Measurements from ENCODE around the gene ADCK2.
"Not testable (repeated sequence)": the region's sequence is repeated elsewhere in the genome, so short reads cannot be mapped to it uniquely, and the experiment has no call there.

The ADCK2 gene

DNA sequence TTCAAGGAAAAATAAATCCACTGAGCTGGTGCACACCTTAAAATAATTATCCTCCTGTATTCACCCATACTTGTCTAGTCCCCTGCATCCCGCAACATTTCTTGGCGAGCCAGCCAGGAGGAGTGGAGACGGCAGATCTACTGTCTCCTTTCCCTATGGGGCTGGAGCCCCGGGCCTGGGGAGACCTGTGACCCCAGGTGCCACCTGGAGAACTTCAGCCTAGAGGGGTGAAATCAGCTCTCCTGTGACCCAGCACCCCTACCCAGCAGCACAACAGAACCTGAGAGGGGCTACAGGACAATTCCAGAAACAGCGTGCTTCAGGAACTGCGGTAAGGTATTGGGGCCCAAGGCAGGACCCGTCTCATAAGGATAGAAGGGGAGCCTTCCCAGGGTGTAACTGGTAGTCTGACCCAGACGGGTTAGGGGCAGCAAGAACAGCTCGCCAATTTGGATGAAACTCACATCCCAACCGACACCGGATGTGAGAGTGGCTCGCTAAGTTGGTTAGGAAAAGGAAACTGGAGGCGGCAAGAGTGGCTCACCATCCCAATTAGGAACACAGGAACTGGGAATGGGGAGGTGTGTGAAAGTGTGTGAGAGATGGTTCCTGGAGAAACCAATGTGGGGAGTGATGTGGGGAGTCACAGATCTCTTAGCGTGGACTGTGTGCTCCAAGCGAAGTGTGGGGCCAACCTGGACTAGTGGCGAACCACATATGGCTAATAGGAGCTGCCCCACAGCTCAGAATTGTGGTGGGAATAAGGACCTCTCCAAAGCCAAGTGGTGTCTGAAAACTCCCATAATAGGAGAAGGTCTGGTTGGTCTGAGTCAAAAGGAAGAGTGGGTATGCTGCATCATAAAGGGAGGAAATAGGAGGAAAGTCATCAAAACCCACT, 17.0 kb upstream of the ADCK2 start:
- DNase-seq, result no peak
- H3K27me3 Mint-ChIP-seq, result peaks cover 2% of the 10 kb centered on the region
- H3K27ac Mint-ChIP-seq, result no peak overlapping the region

DNA sequence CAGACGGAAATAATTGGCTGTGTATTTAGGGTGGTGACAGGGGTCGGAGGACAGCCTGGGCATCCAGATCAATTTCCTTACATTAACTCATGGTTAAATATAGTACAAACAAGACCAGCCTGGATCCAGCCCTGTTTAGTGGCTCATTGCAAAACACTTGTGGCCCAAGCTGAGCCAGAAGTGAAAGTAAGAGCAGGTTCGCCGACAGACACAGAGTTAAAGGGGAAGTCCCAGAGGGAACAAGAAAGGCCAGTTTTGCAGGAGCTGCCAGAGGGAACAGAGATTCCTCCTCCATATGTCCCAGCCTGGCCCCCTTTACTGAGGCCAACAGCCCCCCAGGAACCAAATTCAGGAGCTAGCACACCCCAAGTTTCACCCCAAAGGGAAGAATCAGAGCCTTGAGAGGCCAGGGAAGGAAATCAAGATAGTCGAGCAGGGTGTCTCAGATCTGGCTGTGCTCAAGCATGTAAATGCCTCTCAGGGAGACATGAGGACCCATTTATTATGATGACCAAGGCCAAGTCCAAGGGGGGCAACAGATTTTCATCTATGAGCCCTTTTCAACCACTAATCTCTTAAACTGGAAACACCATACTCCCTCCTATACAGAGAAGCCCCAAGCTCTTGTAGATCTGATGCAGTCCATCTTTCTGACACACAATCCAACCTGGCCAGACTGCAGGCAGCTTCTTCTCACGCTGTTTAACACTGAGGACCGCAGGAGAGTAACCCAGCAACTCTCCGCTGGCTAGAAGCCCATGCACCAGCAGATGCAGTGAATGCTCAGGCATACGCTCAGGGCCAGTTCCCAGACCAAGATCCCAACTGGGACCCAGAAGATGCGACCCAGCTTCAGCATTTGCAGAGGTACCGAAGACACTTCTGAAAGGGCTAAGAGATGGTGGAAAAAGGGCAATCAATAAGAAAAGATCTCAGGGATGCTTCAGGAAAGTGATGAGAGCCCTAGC, 15.9 kb upstream of the ADCK2 start:
- peak overlapping the region; percentile 65 for H3K4me3 Mint-ChIP-seq
- H3K27me3 Mint-ChIP-seq, result peaks cover 2% of the 10 kb centered on the region
- ATAC-seq (peak; percentile 86), DNase-seq (peak; percentile 30)
- H3K36me3 Mint-ChIP-seq (ENCODE audit: low read depth), result no peaks in the 10 kb centered on the region
- peak overlapping the region; percentile 17 for H3K27ac Mint-ChIP-seq
- H3K9me3 Mint-ChIP-seq, result no peaks in the 10 kb centered on the region
- peaks cover 16% of the 10 kb centered on the region for H3K4me1 Mint-ChIP-seq

More for the DNA sequence above, 17.0 kb upstream of the ADCK2 start:
- Mint-ChIP-seq H3K4me3 (peak overlapping the region; percentile 65), H3K4me1 (peaks cover 16% of the 10 kb centered on the region), H3K36me3 (ENCODE audit: low read depth) (no peaks in the 10 kb centered on the region), H3K9me3 (no peaks in the 10 kb centered on the region)
- no peak for ATAC-seq

GRCh38 chr7:140657891-140658290, 14.9 kb upstream of the ADCK2 start:
- Mint-ChIP-seq H3K4me3 (no peak overlapping the region), H3K27me3 (peaks cover 2% of the 10 kb centered on the region), H3K36me3 (ENCODE audit: low read depth) (no peaks in the 10 kb centered on the region), H3K9me3 (no peaks in the 10 kb centered on the region), H3K27ac (no peak overlapping the region), H3K4me1 (peaks cover 16% of the 10 kb centered on the region)
- DNase-seq (no peak), ATAC-seq (no peak)

- H3K4me1 Mint-ChIP-seq, result peaks cover 14% of the 10 kb centered on the region
- peaks cover 2% of the 10 kb centered on the region for H3K27me3 Mint-ChIP-seq
- no peak for DNase-seq
- no peak overlapping the region for H3K4me3 Mint-ChIP-seq
- H3K9me3 Mint-ChIP-seq, result no peaks in the 10 kb centered on the region
- no peak for ATAC-seq
- H3K36me3 Mint-ChIP-seq (ENCODE audit: low read depth), result no peaks in the 10 kb centered on the region
- H3K27ac Mint-ChIP-seq, result no peak overlapping the region
Measured at GRCh38 chr7:140659856-140660255, 12.9 kb upstream of the ADCK2 start.

DNA sequence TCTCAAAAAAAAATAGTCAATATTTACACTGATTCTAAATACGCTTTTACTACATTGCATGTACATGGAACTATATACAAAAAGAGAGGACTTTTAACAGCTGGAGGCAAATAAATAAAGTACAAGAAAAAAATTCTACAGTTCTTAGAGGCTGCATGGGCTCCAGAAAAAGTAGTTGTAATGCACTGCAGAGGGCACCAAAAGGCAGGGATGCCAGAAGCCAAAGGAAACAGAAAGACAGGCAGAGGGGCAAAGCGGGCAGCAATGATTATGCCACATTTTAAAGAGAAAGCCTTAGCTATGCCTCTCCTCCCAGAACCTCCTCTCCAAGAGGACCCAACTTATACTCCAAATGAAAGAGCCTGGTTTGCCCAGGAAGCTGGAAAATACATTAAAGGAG, 11.6 kb upstream of the ADCK2 start:
- Mint-ChIP-seq H3K4me1 (peaks cover 9% of the 10 kb centered on the region), H3K36me3 (ENCODE audit: low read depth) (no peaks in the 10 kb centered on the region), H3K27ac (no peak overlapping the region), H3K9me3 (no peaks in the 10 kb centered on the region), H3K27me3 (peaks cover 2% of the 10 kb centered on the region), H3K4me3 (no peak overlapping the region)
- DNase-seq (no peak), ATAC-seq (no peak)

DNA sequence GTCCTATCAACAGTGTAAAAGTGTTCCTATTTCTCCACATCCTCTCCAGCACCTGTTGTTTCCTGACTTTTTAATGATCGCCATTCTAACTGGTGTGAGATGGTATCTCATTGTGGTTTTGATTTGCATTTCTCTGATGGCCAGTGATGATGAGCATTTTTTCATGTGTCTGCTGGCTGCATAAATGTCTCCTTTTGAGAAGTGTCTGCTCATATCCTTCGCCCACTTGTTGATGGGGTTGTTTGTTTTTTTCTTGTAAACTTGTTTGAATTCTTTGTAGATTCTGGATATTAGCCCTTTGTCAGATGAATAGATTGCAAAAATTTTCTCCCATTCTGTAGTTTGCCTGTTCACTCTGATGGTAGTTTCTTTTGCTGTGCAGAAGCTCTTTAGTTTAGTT, 9.8 kb upstream of the ADCK2 start:
- not testable (repeated sequence) for H3K27me3 Mint-ChIP-seq; H3K4me1 Mint-ChIP-seq; H3K27ac Mint-ChIP-seq; H3K36me3 Mint-ChIP-seq (ENCODE audit: low read depth); DNase-seq; H3K4me3 Mint-ChIP-seq; H3K9me3 Mint-ChIP-seq; ATAC-seq

DNA sequence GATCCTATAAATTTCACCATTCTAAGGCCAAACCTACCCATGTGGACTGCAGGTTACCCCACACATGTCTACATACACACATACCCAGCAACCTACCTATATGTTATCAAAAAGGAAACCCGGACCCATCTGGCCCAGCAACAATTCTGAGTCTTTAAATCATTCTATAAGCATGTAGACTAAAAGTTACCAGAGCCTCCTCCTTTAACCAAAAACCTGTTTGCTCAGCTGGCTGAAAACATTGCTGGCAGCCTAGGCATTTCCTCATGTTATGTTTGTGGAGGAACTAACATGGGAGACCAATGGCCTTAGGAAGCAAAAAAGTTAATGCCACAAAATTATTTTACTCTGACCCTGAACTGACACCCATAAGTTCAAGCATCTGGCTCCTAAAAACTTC, 5.3 kb upstream of the ADCK2 start:
- ATAC-seq (no peak), DNase-seq (no peak)
- Mint-ChIP-seq H3K9me3 (no peaks in the 10 kb centered on the region), H3K27me3 (no peaks in the 10 kb centered on the region), H3K4me1 (peaks cover 4% of the 10 kb centered on the region), H3K27ac (no peak overlapping the region), H3K36me3 (ENCODE audit: low read depth) (no peaks in the 10 kb centered on the region), H3K4me3 (no peak overlapping the region)

- DNase-seq, result no peak
- no peak for ATAC-seq
- H3K36me3 Mint-ChIP-seq (ENCODE audit: low read depth), result no peaks in the 10 kb centered on the region
- no peaks in the 10 kb centered on the region for H3K27me3 Mint-ChIP-seq
- no peaks in the 10 kb centered on the region for H3K9me3 Mint-ChIP-seq
- no peak overlapping the region for H3K27ac Mint-ChIP-seq
- H3K4me3 Mint-ChIP-seq, result no peak overlapping the region
- H3K4me1 Mint-ChIP-seq, result peaks cover 7% of the 10 kb centered on the region
Measured at GRCh38 chr7:140668641-140669040, 4.1 kb upstream of the ADCK2 start.

DNA sequence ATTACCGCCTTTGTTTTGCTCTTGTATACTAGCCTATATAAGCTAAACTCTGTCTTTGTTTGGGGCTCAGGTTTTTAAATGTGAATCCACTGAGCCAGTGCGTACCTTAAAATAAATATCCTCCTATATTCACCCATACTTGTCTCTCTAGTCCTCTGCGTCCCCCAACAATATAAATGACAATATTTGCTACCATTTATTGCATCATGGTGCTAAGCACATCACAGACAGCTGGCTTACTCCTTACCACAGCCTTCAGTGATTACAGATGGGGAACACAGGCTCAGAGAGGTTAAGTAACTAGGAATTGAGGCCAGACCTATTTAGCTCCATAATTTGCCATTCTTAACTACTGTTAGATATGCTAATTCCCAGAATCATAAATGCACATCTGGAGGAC, 3.4 kb upstream of the ADCK2 start:
- peaks cover 15% of the 10 kb centered on the region for H3K4me1 Mint-ChIP-seq
- H3K27ac Mint-ChIP-seq, result no peak overlapping the region
- H3K27me3 Mint-ChIP-seq, result no peaks in the 10 kb centered on the region
- no peaks in the 10 kb centered on the region for H3K9me3 Mint-ChIP-seq
- no peak overlapping the region for H3K4me3 Mint-ChIP-seq
- DNase-seq, result no peak
- ATAC-seq, result no peak
- H3K36me3 Mint-ChIP-seq (ENCODE audit: low read depth), result no peaks in the 10 kb centered on the region

DNA sequence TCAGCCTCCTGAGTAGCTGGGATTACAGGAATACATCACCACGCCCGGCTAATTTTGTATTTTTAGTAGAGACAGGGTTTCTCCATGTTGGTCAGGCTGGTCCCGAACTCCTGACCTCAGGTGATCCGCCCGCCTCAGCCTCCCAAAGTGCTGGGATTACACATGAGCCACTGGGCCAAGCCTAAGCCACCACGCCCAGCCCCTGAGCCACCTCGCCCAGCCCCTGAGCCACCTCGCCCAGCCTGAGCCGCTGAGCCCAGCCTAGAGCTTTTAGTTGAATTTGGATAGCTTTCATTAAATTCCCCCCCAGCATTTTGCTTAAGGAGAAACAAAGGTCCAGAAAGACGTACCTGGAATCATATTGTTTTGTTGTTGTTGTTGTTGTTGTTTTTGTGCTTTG, 2.9 kb upstream of the ADCK2 start:
- not testable (repeated sequence) for H3K27me3 Mint-ChIP-seq; H3K36me3 Mint-ChIP-seq (ENCODE audit: low read depth); DNase-seq; H3K27ac Mint-ChIP-seq; H3K4me3 Mint-ChIP-seq; H3K9me3 Mint-ChIP-seq; ATAC-seq
- H3K4me1 Mint-ChIP-seq, result peaks cover 20% of the 10 kb centered on the region

DNA sequence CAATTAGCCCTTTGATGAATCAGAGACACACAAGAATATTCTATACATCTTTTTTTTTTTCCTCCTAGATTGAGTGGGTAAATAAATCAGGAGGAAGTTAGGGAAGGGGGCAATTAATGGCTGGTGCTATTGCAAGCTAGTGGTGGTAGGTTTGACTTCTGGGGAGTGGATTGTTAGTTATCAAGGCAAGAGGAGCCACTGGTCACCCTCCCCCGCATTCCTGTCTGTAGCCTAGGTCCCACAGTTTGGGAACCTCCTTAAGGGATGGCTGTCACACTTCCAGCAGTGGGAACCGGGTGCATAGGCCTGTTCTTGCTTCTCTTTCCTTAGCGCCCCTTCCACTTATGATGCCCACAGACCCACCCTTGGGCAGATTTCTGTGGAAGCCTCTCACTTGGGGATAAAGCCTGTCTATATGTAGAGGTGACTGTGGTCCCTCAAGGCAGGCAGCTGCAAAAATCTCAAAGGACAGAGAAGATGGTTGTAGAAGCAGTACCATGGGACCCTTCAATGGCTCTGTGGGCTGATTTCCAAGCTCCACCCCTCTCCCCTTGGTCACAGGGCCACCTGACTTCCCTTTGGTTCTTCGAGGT, 2.3 kb upstream of the ADCK2 start:
- no peak for ATAC-seq
- DNase-seq, result no peak
- Mint-ChIP-seq H3K4me1 (peaks cover 25% of the 10 kb centered on the region), H3K9me3 (no peaks in the 10 kb centered on the region), H3K27ac (no peak overlapping the region), H3K4me3 (no peak overlapping the region), H3K36me3 (ENCODE audit: low read depth) (no peaks in the 10 kb centered on the region), H3K27me3 (no peaks in the 10 kb centered on the region)

- DNase-seq, result no peak
- Mint-ChIP-seq H3K27ac (no peak overlapping the region), H3K27me3 (no peaks in the 10 kb centered on the region), H3K36me3 (ENCODE audit: low read depth) (no peaks in the 10 kb centered on the region), H3K9me3 (no peaks in the 10 kb centered on the region), H3K4me3 (peak overlapping the region; percentile 70), H3K4me1 (peaks cover 36% of the 10 kb centered on the region)
- no peak for ATAC-seq
Measured at GRCh38 chr7:140671966-140672365, 779 bp upstream of the ADCK2 start.

GRCh38 chr7:140673063-140673773, 473 bp downstream of the ADCK2 start:
- Mint-ChIP-seq H3K4me1 (peaks cover 36% of the 10 kb centered on the region), H3K27ac (no peak overlapping the region), H3K36me3 (ENCODE audit: low read depth) (peaks cover 5% of the 10 kb centered on the region), H3K27me3 (no peaks in the 10 kb centered on the region), H3K4me3 (peak overlapping the region; percentile 77), H3K9me3 (no peaks in the 10 kb centered on the region)
- DNase-seq, result peak; percentile 56
- ATAC-seq, result peak; percentile 69

DNA sequence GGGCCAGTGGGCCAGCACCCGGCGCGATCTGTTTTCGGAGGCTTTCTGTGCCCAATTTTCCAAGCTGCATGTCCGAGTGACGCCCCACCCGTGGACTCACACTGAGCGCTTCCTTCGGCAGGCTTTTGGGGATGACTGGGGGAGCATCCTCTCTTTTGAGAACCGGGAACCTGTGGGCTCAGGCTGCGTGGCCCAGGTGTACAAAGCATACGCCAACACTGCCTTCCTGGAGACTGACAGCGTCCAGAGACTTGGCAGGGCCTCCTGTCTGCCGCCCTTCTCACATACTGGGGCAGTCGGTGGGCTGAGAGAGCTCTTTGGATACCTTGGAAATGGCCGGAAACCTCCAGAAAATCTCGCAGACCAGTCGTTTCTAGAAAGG, 1.0 kb downstream of the ADCK2 start:
- Mint-ChIP-seq H3K4me3 (peak overlapping the region; percentile 77), H3K27me3 (no peaks in the 10 kb centered on the region), H3K9me3 (no peaks in the 10 kb centered on the region), H3K4me1 (peaks cover 36% of the 10 kb centered on the region), H3K36me3 (ENCODE audit: low read depth) (peaks cover 7% of the 10 kb centered on the region), H3K27ac (no peak overlapping the region)
- ATAC-seq (no peak), DNase-seq (no peak)

Measured in activated naive CD8-positive, alpha-beta T cell treated with anti-CD3 and anti-CD28 coated beads, Interleukin-2, amount 50 U/mL, for 24 hours (primary cell).